ENCODE data around the gene ATG14. TPM values are rescaled to one million over a fixed set of nuclear protein-coding genes. Genes with fewer than 3 reads are reported as not detected.

The ATG14 gene
- total and polyA plus RNA-seq, 2 of the 13 experiments (the other 11 are each of a cell fraction or from before 2014, with no cell fraction given) = 7.2 to 9.1 TPM

DNA sequence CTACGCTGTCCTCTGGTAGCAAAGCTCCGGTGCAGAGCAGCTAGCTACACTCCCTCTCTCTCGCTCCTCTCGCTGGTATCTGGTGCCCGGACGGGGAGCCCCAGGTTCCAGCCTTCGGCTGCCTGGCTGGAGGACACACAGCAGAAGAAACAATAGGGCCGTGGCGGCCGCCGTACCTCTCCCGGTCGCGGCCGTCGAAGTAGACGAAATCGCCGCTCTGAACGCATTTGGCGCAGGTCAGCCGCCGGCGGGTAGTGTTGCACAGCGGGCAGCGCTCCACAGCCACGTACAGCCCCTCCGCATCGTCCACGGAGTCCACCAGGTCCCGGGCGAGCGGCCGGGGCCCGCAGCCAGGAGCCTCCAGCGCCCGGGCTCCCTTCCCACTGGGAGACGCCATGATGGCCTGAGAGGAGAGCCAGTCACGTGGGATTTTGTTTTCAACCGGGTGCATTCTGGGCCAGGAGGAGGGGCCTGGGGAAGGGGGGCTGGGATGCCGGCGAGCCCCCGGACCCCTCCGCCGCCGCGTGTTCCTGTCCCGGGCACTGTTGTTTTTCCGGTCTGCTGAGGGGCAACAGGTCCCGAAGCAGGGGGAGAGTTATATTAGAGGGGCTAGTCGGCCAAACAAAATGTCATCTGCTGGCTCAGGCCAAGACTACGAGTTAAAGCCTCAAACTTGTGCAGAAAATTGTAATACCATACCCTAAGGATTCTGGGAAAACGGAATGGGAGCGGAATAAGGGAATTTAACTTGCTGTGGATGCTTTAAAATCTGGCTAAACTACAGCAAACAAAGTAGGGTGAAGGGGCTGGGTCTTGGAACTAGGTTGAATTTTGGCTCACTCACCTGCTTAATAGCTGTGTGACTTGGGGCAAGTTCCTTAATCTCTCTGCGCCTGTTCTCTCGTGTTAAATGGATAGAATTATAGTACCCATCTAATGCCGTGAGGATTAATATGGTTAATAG, at the start of gene ATG14 (continued):
- TF ChIP-seq, protein P1, sequence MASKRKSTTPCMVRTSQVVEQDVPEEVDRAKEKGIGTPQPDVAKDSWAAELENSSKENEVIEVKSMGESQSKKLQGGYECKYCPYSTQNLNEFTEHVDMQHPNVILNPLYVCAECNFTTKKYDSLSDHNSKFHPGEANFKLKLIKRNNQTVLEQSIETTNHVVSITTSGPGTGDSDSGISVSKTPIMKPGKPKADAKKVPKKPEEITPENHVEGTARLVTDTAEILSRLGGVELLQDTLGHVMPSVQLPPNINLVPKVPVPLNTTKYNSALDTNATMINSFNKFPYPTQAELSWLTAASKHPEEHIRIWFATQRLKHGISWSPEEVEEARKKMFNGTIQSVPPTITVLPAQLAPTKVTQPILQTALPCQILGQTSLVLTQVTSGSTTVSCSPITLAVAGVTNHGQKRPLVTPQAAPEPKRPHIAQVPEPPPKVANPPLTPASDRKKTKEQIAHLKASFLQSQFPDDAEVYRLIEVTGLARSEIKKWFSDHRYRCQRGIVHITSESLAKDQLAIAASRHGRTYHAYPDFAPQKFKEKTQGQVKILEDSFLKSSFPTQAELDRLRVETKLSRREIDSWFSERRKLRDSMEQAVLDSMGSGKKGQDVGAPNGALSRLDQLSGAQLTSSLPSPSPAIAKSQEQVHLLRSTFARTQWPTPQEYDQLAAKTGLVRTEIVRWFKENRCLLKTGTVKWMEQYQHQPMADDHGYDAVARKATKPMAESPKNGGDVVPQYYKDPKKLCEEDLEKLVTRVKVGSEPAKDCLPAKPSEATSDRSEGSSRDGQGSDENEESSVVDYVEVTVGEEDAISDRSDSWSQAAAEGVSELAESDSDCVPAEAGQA (IDR thresholded peaks at IDR 0.05; ENCODE audit: low read depth) = no peak
- TF ChIP-seq, protein P1 (CRISPR knock-in tag; IDR thresholded peaks at IDR 0.05; ENCODE audit: borderline replicate concordance) = no peak
- TF ChIP-seq RFXANK (CRISPR knock-in tag; IDR thresholded peaks at IDR 0.05) = 0 out of 2 replicates have a peak, but pooled peaks have one; percentile 43
- TF ChIP-seq RELA (CRISPR knock-in tag; IDR thresholded peaks at IDR 0.05) = no peak
- TF ChIP-seq BRD4 (CRISPR knock-in tag; IDR thresholded peaks at IDR 0.05) = peak; percentile 71; the same call in 1 of the 2 replicates
- peak; percentile 54; the same call in 1 of the 2 replicates for TF ChIP-seq HOXA3 (CRISPR knock-in tag; IDR thresholded peaks at IDR 0.05)
- TF ChIP-seq ZNF432 (CRISPR knock-in tag; IDR thresholded peaks at IDR 0.05; ENCODE audit: borderline replicate concordance) = no peak
- TF ChIP-seq ZNF530 (CRISPR knock-in tag; IDR thresholded peaks at IDR 0.05; ENCODE audit: low read depth) = no peak
- TF ChIP-seq, protein P2, sequence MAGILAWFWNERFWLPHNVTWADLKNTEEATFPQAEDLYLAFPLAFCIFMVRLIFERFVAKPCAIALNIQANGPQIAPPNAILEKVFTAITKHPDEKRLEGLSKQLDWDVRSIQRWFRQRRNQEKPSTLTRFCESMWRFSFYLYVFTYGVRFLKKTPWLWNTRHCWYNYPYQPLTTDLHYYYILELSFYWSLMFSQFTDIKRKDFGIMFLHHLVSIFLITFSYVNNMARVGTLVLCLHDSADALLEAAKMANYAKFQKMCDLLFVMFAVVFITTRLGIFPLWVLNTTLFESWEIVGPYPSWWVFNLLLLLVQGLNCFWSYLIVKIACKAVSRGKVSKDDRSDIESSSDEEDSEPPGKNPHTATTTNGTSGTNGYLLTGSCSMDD (CRISPR knock-in tag; IDR thresholded peaks at IDR 0.05) = no peak
- no peak for TF ChIP-seq ZNF547 (CRISPR knock-in tag; IDR thresholded peaks at IDR 0.05)
- no peak for TF ChIP-seq EP300 (IDR thresholded peaks at IDR 0.05; ENCODE audit: low read depth in 2 of 2, low read length in 2 of 2)
- peak; percentile 29; the same call in 1 of the 2 replicates for TF ChIP-seq EP300 (CRISPR knock-in tag; IDR thresholded peaks at IDR 0.05; ENCODE audit: borderline replicate concordance)
- TF ChIP-seq MAF1 (CRISPR knock-in tag; IDR thresholded peaks at IDR 0.05; ENCODE audit: borderline replicate concordance) = no peak
- TF ChIP-seq MTA3 (CRISPR knock-in tag; IDR thresholded peaks at IDR 0.05) = no peak
- TF ChIP-seq, protein P3, sequence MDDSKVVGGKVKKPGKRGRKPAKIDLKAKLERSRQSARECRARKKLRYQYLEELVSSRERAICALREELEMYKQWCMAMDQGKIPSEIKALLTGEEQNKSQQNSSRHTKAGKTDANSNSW (CRISPR knock-in tag; IDR thresholded peaks at IDR 0.05; ENCODE audit: borderline replicate concordance) = no peak
- no peak for TF ChIP-seq ZNF333 (CRISPR knock-in tag; IDR thresholded peaks at IDR 0.05; ENCODE audit: borderline replicate concordance)
- TF ChIP-seq SIN3A (IDR thresholded peaks at IDR 0.05; ENCODE audit: borderline replicate concordance, low read depth, low read length) = peak; percentile 95
- TF ChIP-seq, protein P4, sequence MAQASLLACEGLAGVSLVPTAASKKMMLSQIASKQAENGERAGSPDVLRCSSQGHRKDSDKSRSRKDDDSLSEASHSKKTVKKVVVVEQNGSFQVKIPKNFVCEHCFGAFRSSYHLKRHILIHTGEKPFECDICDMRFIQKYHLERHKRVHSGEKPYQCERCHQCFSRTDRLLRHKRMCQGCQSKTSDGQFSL (CRISPR knock-in tag; IDR thresholded peaks at IDR 0.05) = peak; percentile 50; the same call in 1 of the 2 replicates
- no peak for TF ChIP-seq KAT2B (IDR thresholded peaks at IDR 0.05; ENCODE audit: borderline replicate concordance, low read depth, low read length)
- 0 out of 2 replicates have a peak, but pooled peaks have one; percentile 14 for TF ChIP-seq FOSL1 (CRISPR knock-in tag; IDR thresholded peaks at IDR 0.05; ENCODE audit: borderline replicate concordance)
- TF ChIP-seq SMC3 (IDR thresholded peaks at IDR 0.05; ENCODE audit: low read length) = no peak
- no peak for TF ChIP-seq ZNF709 (CRISPR knock-in tag; IDR thresholded peaks at IDR 0.05)
- TF ChIP-seq ZNF839 (CRISPR knock-in tag; IDR thresholded peaks at IDR 0.05; ENCODE audit: borderline replicate concordance) = no peak

Measured in HepG2 (cell line).